IMR-90 (cell line): Measurements from ENCODE around the gene TPCN1. TPM values are rescaled to one million over a fixed set of nuclear protein-coding genes. Genes with fewer than 3 reads are reported as not detected.

ENCODE experiments used
- ATAC-seq: fragments of 200-7000 bp; cut with Tn5 transposase; 2 replicates; pipeline ENCODE4 v1.9.1; 2020; ENCODE audit warnings: low read depth, mild to moderate bottlenecking, moderate library complexity
- BruUV-seq: library from RNA; stranded (reverse); fragments of 400-500 nt; replicated peaks from 2 replicates; lab custom pipeline; 2021; lab: Mats Ljungman, UMichigan
- CTCF ChIA-PET: fragments of 300-600 bp; formaldehyde crosslinking; extraction: SDS; loops from one replicate; lab custom pipeline; 2021; ENCODE audit warnings: antibody characterized with exemption; lab: Yijun Ruan, JAX
- POLR2A ChIA-PET: fragments of 300-600 bp; sonication (Branson Sonifier 250); formaldehyde crosslinking; loops from one replicate; lab custom pipeline; 2022; ENCODE audit warnings: antibody characterized with exemption; ENCODE audit not compliant: unreplicated experiment; lab: Charles Lee
- DNase-seq: peaks from one replicate; pipeline ENCODE4 v3.0.0; 2013
- H2AFZ ChIP-seq: replicated peaks from 2 replicates; pipeline ENCODE3; 2013; ENCODE audit warnings: low read length, mild to moderate bottlenecking; ENCODE audit not compliant: poor library complexity
- H2AK5ac ChIP-seq: 2 replicates; pipeline ENCODE4 v1.6.1; 2013; ENCODE audit warnings: low read depth, low read length, inconsistent platforms
- H2AK9ac ChIP-seq: replicated peaks from 2 replicates; pipeline ENCODE3; 2013; ENCODE audit warnings: mild to moderate bottlenecking, low read depth, low read length, moderate library complexity; ENCODE audit not compliant: poor library complexity
- H2BK120ac ChIP-seq: 2 replicates; pipeline ENCODE4 v1.6.1; 2013; ENCODE audit warnings: low read depth, low read length, inconsistent platforms
- H2BK15ac ChIP-seq: 3 replicates; pipeline ENCODE4 v1.6.1; 2013; ENCODE audit warnings: low read depth, low read length, inconsistent platforms
- H2BK20ac ChIP-seq: 2 replicates; pipeline ENCODE4 v1.6.1; 2013; ENCODE audit warnings: low read depth, mild to moderate bottlenecking, inconsistent platforms, low read length, moderate library complexity
- H2BK5ac ChIP-seq: 2 replicates; pipeline ENCODE4 v1.6.1; 2013; ENCODE audit warnings: mild to moderate bottlenecking, low read depth, low read length, inconsistent platforms; ENCODE audit not compliant: poor library complexity, severe bottlenecking
- H3K14ac ChIP-seq: replicated peaks from 2 replicates; pipeline ENCODE4 v1.6.1; 2013; ENCODE audit warnings: low read depth, low read length, inconsistent platforms
- H3K18ac ChIP-seq: 2 replicates; pipeline ENCODE4 v1.6.1; 2013; ENCODE audit warnings: low read depth, low read length, control low read depth
- H3K23ac ChIP-seq: 2 replicates; pipeline ENCODE4 v1.6.1; 2013; ENCODE audit warnings: low read depth, low read length, inconsistent platforms
- H3K27ac ChIP-seq: 2 replicates; pipeline ENCODE4 v1.5.1; 2013; ENCODE audit warnings: mild to moderate bottlenecking, control low read depth, low read length; ENCODE audit not compliant: insufficient read depth
- H3K27me3 ChIP-seq: 2 replicates; pipeline ENCODE4 v1.6.1; 2013; ENCODE audit warnings: low read length; ENCODE audit not compliant: control insufficient read depth, insufficient read depth
- H3K36me3 ChIP-seq: 2 replicates; pipeline ENCODE4 v1.6.1; 2013; ENCODE audit warnings: low read length, mixed read lengths; ENCODE audit not compliant: control insufficient read depth, insufficient read depth
- H3K4ac ChIP-seq: 2 replicates; pipeline ENCODE4 v1.6.1; 2013; ENCODE audit warnings: low read depth, low read length, inconsistent platforms
- H3K4me1 ChIP-seq: 2 replicates; pipeline ENCODE4 v1.6.1; 2013; ENCODE audit warnings: low read length, mixed read lengths; ENCODE audit not compliant: control insufficient read depth, insufficient read depth
- H3K4me2 ChIP-seq: 2 replicates; pipeline ENCODE4 v1.6.1; 2013; ENCODE audit warnings: low read depth, mild to moderate bottlenecking, control low read depth, low read length, moderate library complexity
- H3K4me3 ChIP-seq: 2 replicates; pipeline ENCODE4 v1.5.1; 2013; ENCODE audit warnings: low read depth, mild to moderate bottlenecking, control low read depth, low read length, moderate library complexity; ENCODE audit not compliant: insufficient read depth
- H3K56ac ChIP-seq: 2 replicates; pipeline ENCODE4 v1.6.1; 2013; ENCODE audit warnings: low read length, inconsistent platforms; ENCODE audit not compliant: insufficient read depth; ENCODE audit errors: extremely low read depth
- H3K79me1 ChIP-seq, 2 experiments: 2 replicates each; pipeline ENCODE4 v1.6.1; 2013; ENCODE audit warnings: low read length in 2 of 2, inconsistent platforms in 1 of 2, low read depth in 1 of 2
- H3K9ac ChIP-seq: 2 replicates; pipeline ENCODE4 v1.6.1; 2013; ENCODE audit warnings: low read depth, low read length, control low read depth
- H3K9me1 ChIP-seq: 2 replicates; pipeline ENCODE4 v1.6.1; 2013; ENCODE audit warnings: low read length, inconsistent platforms; ENCODE audit not compliant: insufficient read depth
- H3K9me3 ChIP-seq: 2 replicates; pipeline ENCODE4 v1.6.1; 2013; ENCODE audit warnings: low read length; ENCODE audit not compliant: control insufficient read depth, insufficient read depth
- H4K20me1 ChIP-seq: 2 replicates; pipeline ENCODE4 v1.6.1; 2013; ENCODE audit warnings: low read length, inconsistent platforms; ENCODE audit not compliant: insufficient read depth
- H4K5ac ChIP-seq: 2 replicates; pipeline ENCODE4 v1.6.1; 2013; ENCODE audit warnings: mild to moderate bottlenecking, low read depth, low read length, control low read depth
- H4K8ac ChIP-seq, 2 experiments: 2 replicates each; pipeline ENCODE4 v1.6.1; 2013; ENCODE audit warnings: low read depth in 2 of 2, low read length in 2 of 2, control low read depth in 1 of 2, inconsistent platforms in 1 of 2
- H4K91ac ChIP-seq: 2 replicates; pipeline ENCODE4 v1.6.1; 2013; ENCODE audit warnings: low read depth, low read length, inconsistent platforms; ENCODE audit not compliant: insufficient read depth
- SMC3 ChIP-seq: fragments of 150-350 bp; IDR thresholded peaks from 2 replicates; pipeline ENCODE4 v1.6.1; 2016; ENCODE audit warnings: low read depth, mild to moderate bottlenecking, antibody characterized with exemption, low read length, moderate library complexity
- WGBS, 2 experiments: methylation state at CpG; one replicate each; pipeline versions ENCODE4 v1.1.5 to v1.1.7; 2013; ENCODE audit warnings: missing lambda C conversion rate in 2 of 2; ENCODE audit not compliant: insufficient read length in 1 of 2; ENCODE audit errors: extremely low coverage in 2 of 2; 5-methylcytosine and 5-hydroxymethylcytosine counted together
- dilution Hi-C: fragments of 300-500 bp; cut with HindIII; formaldehyde crosslinking; loops from one replicate; pipeline ENCODE4 v1.14.3; 2018; ENCODE audit warnings: low sequenced_read_pairs; ENCODE audit not compliant: unreplicated experiment
- in situ Hi-C: fragments of 300-500 bp; cut with MboI; formaldehyde crosslinking; loops from 3 replicates; pipeline ENCODE4 v1.14.3; 2019; ENCODE audit warnings: low sequenced_read_pairs, inconsistent platforms, mixed read lengths
- intact Hi-C: fragments of 100-400 bp; cut with micrococcal nuclease; formaldehyde crosslinking; loops from 2 replicates; pipeline ENCODE4 v1.10.0; 2022
- polyA plus RNA-seq, 3 experiments: library from polyadenylated mRNA; depleted of rRNA; stranded (reverse); fragments of >200 nt; gene quantifications; 2 replicates each; pipeline ENCODE4 v1.2.3, GENCODE V29; 2012; ENCODE audit warnings: low replicate concordance in 1 of 3
- total RNA-seq: library from RNA; depleted of rRNA; stranded (reverse); fragments of >200 nt; gene quantifications from 2 replicates; pipeline ENCODE4 v1.2.3, GENCODE V29; 2012

The TPCN1 gene
- total and polyA plus RNA-seq, 2 of the 4 experiments (the other 2 are of a cell fraction) = 2.0 to 13.2 TPM

DNA sequence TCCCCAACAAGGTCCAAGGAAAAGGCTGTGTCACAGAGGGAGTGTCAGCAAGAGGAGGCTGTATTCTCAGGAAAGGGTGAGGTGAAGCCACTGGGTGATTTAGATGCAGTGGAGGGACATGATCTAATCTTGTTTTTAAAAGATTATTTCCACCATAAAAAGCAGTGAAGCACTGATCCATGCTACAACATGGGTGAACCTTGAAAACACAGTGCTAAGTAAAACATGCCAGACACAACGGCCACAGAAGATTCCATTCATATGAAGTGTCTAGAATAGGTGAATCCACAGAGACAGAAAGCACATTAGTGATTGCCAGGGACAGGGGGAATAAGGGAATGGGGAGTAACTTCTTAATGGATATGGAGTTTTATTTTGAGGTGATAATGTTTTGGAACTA, 23.0 kb upstream of the TPCN1 start:
- no peak overlapping the region for H2AK5ac ChIP-seq
- H2AK9ac ChIP-seq = no peak overlapping the region
- ChIA-PET POLR2A (no interaction called here), CTCF (no interaction called here)
- no peak overlapping the region for H3K56ac ChIP-seq
- no peaks in the 10 kb centered on the region for H4K20me1 ChIP-seq
- no peaks in the 10 kb centered on the region for H3K36me3 ChIP-seq
- no peak overlapping the region for H3K23ac ChIP-seq
- dilution Hi-C loops = no loop called here
- H4K8ac ChIP-seq = no peak overlapping the region
- DNase-seq = no peak
- no peak overlapping the region for H2BK5ac ChIP-seq
- H3K4me1 ChIP-seq = peaks cover 9% of the 10 kb centered on the region
- peak overlapping the region; percentile 45; the same call in 1 of the 2 replicates for H3K4ac ChIP-seq
- no peak for ATAC-seq
- WGBS, 2 experiments = 33% methylated on average over 1 of the region's 1 CpG; no CpG with 5 or more reads in 1 of the 2 experiments
- no peak overlapping the region for H3K4me2 ChIP-seq
- H4K5ac ChIP-seq = no peak overlapping the region
- H3K9me3 ChIP-seq = no peaks in the 10 kb centered on the region
- no peaks in the 10 kb centered on the region for H3K27me3 ChIP-seq
- no peak overlapping the region for H3K9ac ChIP-seq
- no peak overlapping the region for H3K18ac ChIP-seq
- H2BK15ac ChIP-seq = no peak overlapping the region; the same call in 2 of the 3 replicates
- H3K14ac ChIP-seq = no peak overlapping the region
- H3K27ac ChIP-seq = no peak overlapping the region
- TF ChIP-seq SMC3 = no peak
- no peaks in the 10 kb centered on the region for H3K9me1 ChIP-seq
- no peak overlapping the region for H2AFZ ChIP-seq
- no peak overlapping the region for H4K91ac ChIP-seq
- H2BK20ac ChIP-seq = 0 out of 2 replicates have a peak overlapping the region, but pooled peaks have one; percentile 16
- in situ Hi-C loops = loop anchor here (5.0 to 25.0 kb wide), 2 partner anchors 229 to 1214 kb away; partner anchors contain the start of gene TBX5
- no peak overlapping the region for H3K4me3 ChIP-seq
- BruUV-seq = no TSS peak
- no peaks in the 10 kb centered on the region for H3K79me1 ChIP-seq
- intact Hi-C loops = loop anchor here (5.0 to 10.0 kb wide), 3 partner anchors 99 to 714 kb away; partner anchors contain the start of gene PLBD2
- no peak overlapping the region for H2BK120ac ChIP-seq
